DND-41 (cell line): ENCODE data around the gene MX2.

Experiments used
- EZH2 ChIP-seq: IDR thresholded peaks from 3 replicates; pipeline ENCODE4 v1.6.1; 2012; ENCODE audit warnings: borderline replicate concordance, low read depth, mild to moderate bottlenecking, moderate library complexity, low read length, inconsistent platforms; ENCODE audit not compliant: severe bottlenecking
- TF ChIP-seq, protein P1 (sequence below): IDR thresholded peaks from 2 replicates; pipeline ENCODE4 v1.5.1; 2012; ENCODE audit warnings: borderline replicate concordance, low read length, moderate library complexity, mild to moderate bottlenecking; ENCODE audit not compliant: poor library complexity, severe bottlenecking; ENCODE audit errors: extremely low read depth

DNA sequence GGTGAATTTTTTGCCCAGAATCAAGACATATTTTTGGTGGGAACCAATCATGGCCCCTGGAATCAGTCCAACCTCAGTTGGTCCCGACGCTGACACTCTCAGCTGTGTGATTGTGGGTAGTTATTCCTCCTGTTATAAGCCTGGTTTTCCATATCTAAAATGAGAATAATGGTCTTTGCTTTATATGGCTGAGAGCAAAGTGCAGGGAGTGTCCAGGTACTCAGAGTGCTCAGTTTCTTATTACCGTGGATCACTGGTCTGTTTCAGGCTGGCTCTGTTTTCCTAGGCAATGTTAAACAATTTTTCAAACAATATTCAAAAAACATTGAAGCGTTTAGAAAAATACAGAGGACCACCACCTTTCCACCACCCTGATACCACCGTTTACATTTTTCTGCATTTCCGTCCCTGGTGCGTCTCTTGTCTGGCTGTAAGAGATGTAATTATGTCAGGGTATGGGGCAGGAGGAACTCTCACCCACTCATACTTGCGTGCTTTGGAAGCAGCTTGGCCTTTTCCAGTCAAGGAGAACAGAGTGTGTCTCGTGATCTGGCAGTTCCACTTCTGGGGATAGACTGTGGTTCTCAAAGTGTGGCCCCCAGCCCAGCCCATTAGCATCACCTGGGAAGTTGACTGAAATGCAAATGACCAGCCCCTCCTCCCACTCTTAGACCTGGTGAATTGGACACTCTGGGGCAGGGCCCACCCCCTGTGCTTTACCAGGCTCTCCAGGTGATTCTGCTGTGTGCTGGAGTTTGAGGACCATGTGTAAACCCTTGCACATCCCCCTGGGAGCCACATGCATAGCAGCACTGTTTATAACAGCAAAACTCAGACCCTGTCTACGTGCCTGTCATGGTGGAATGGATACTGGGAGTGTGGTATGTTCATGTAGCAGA lies 71.0 kb downstream of the MX2 start:
- TF ChIP-seq, protein P1, sequence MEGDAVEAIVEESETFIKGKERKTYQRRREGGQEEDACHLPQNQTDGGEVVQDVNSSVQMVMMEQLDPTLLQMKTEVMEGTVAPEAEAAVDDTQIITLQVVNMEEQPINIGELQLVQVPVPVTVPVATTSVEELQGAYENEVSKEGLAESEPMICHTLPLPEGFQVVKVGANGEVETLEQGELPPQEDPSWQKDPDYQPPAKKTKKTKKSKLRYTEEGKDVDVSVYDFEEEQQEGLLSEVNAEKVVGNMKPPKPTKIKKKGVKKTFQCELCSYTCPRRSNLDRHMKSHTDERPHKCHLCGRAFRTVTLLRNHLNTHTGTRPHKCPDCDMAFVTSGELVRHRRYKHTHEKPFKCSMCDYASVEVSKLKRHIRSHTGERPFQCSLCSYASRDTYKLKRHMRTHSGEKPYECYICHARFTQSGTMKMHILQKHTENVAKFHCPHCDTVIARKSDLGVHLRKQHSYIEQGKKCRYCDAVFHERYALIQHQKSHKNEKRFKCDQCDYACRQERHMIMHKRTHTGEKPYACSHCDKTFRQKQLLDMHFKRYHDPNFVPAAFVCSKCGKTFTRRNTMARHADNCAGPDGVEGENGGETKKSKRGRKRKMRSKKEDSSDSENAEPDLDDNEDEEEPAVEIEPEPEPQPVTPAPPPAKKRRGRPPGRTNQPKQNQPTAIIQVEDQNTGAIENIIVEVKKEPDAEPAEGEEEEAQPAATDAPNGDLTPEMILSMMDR, result no peak
- no peak for TF ChIP-seq EZH2
